GM12878 (cell line): ENCODE measurements around the gene CDC42SE2. TPM values are rescaled to one million over a fixed set of nuclear protein-coding genes. Genes with fewer than 3 reads are reported as not detected.

Experiments used
- ATF2 ChIP-seq: IDR thresholded peaks from 2 replicates; pipeline ENCODE4 v1.6.1; 2012; ENCODE audit warnings: low read length, inconsistent platforms
- BACH1 ChIP-seq: fragments of 450-650 bp; IDR thresholded peaks from 2 replicates; pipeline ENCODE4 v1.6.1; 2017; ENCODE audit warnings: mild to moderate bottlenecking, borderline replicate concordance
- BHLHE40 ChIP-seq, 2 experiments: fragments of 450-650 bp in 1 of 2; IDR thresholded peaks; 2 replicates each; pipeline ENCODE4 v1.6.1; 2011 to 2017; ENCODE audit warnings: low read depth in 2 of 2, borderline replicate concordance in 1 of 2, improper control_type of control experiment in 1 of 2, low read length in 1 of 2, mild to moderate bottlenecking in 1 of 2
- CEBPB ChIP-seq, 2 experiments: fragments of 150-350 bp in 1 of 2; IDR thresholded peaks; 2 replicates each; pipeline ENCODE4 v1.6.1; 2012 to 2014; ENCODE audit warnings: low read depth in 2 of 2, low read length in 2 of 2, borderline replicate concordance in 1 of 2, inconsistent platforms in 1 of 2
- CHD4 ChIP-seq: fragments of 200-600 bp; sonication (generic); IDR thresholded peaks from 2 replicates; pipeline ENCODE4 v1.6.1; 2016; ENCODE audit warnings: mild to moderate bottlenecking
- CREB1 ChIP-seq: IDR thresholded peaks from 2 replicates; pipeline ENCODE4 v1.6.1; 2012; ENCODE audit warnings: low read depth, mild to moderate bottlenecking, inconsistent platforms
- CUX1 ChIP-seq: IDR thresholded peaks from 2 replicates; pipeline ENCODE4 v1.6.1; 2012; ENCODE audit warnings: improper control_type of control experiment, low read depth, low read length; ENCODE audit not compliant: insufficient replicate concordance
- IRF3 ChIP-seq: fragments of 450-650 bp; IDR thresholded peaks from 2 replicates; pipeline ENCODE4 v1.6.1; 2014; ENCODE audit warnings: mild to moderate bottlenecking
- KAT2A ChIP-seq: conservative IDR thresholded peaks from 2 replicates; pipeline ENCODE4 v1.6.1; 2011; ENCODE audit warnings: low read depth, low read length; ENCODE audit not compliant: control insufficient read depth
- PBX3 ChIP-seq: IDR thresholded peaks from 2 replicates; pipeline ENCODE4 v1.6.1; 2011; ENCODE audit warnings: mild to moderate bottlenecking, low read depth, low read length, moderate library complexity; ENCODE audit not compliant: insufficient replicate concordance
- RELB ChIP-seq: fragments of 450-650 bp; IDR thresholded peaks from 2 replicates; pipeline ENCODE4 v1.6.1; 2017; ENCODE audit warnings: low read depth, mild to moderate bottlenecking, moderate library complexity
- SREBF2 ChIP-seq: IDR thresholded peaks from 2 replicates; pipeline ENCODE4 v1.6.1; 2012; ENCODE audit warnings: mild to moderate bottlenecking, low read length
- TCF12 ChIP-seq: IDR thresholded peaks from 2 replicates; pipeline ENCODE4 v1.6.1; 2011; ENCODE audit warnings: low read depth, mild to moderate bottlenecking, low read length
- ZZZ3 ChIP-seq: IDR thresholded peaks from 2 replicates; pipeline ENCODE4 v1.6.1; 2011; ENCODE audit warnings: low read depth; ENCODE audit not compliant: control insufficient read depth, insufficient read length
- polyA plus RNA-seq, 11 experiments: library from polyadenylated mRNA; depleted of rRNA in 4 of 11; unstranded in 6 of 11; stranded (reverse) in 5 of 11; fragments of >200 nt; fragmentation: Nextera tagmentation in 4 of 11; fragmentation: Illumina TruSeq in 1 of 11; extraction: Ambion mirVana in 4 of 11; extraction: Trizol in 1 of 11; gene quantifications; 1 replicate in 1 of 11; 2 replicates in 10 of 11; pipeline versions ENCODE4 v1.2.1 to v1.2.3, GENCODE V29; 2011 to 2016; ENCODE audit warnings: inconsistent platforms in 2 of 11, missing spikeins in 2 of 11, low read depth in 1 of 11
- total RNA-seq, 4 experiments: library from RNA; depleted of rRNA in 3 of 4; stranded (reverse); fragments of >200 nt in 3 of 4; fragmentation: Illumina TruSeq in 1 of 4; extraction: Trizol in 1 of 4; gene quantifications; 2 replicates each; pipeline versions ENCODE4 v1.2.1 to v1.2.3, GENCODE V29; 2013 to 2021

Gene CDC42SE2
- total and polyA plus RNA-seq, 10 of the 15 experiments (the other 5 are each of a cell fraction or from before 2014, with no cell fraction given): 57.0 to 148 (median 80.3) TPM

- no peak for TF ChIP-seq SREBF2
- TF ChIP-seq IRF3: no peak
- TF ChIP-seq CEBPB (IDR thresholded peaks at IDR 0.05; ENCODE audit: borderline replicate concordance in 1 of 2, low read depth in 2 of 2, low read length in 2 of 2): no peak
- peak; percentile 52; the same call in 1 of the 2 replicates for TF ChIP-seq ATF2
- no peak for TF ChIP-seq PBX3
- TF ChIP-seq ZZZ3: no peak
- no peak for TF ChIP-seq BACH1
- peak in 1 of 2 experiments; percentile 28; a peak in 1 of 4 replicates for TF ChIP-seq BHLHE40 (IDR thresholded peaks at IDR 0.05; ENCODE audit: borderline replicate concordance in 1 of 2, low read depth in 2 of 2, low read length in 1 of 2)
- no peak for TF ChIP-seq TCF12
- TF ChIP-seq RELB: no peak; the same call in 1 of the 2 replicates
- TF ChIP-seq CUX1: no peak
- no peak for TF ChIP-seq CHD4
- TF ChIP-seq KAT2A: no peak
- peak; percentile 58; the same call in 1 of the 2 replicates for TF ChIP-seq CREB1
These were observed 45.5 kb upstream of the CDC42SE2 start (continued) for GRCh38 chr5:131218392-131218791.
